Gastrocnemius medialis (tissue), 4 donors: ENCODE measurements around the gene GRIN2C. TPM values are rescaled to one million over a fixed set of nuclear protein-coding genes. Genes with fewer than 3 reads are reported as not detected.

Source experiments
- ATAC-seq, 2 donors: fragments of 150-250 bp; one replicate each; pipeline ENCODE4 v1.9.1; 2016
- DNase-seq, 2 donors: peaks; one replicate each; pipeline ENCODE4 v3.0.0-alpha.2; 2019
- H3K27ac ChIP-seq, 4 donors: fragments of 200-600 bp; sonication (generic); 1 replicate in 1 of 4; 2 replicates in 3 of 4; pipeline ENCODE4 v1.5.1; 2016 to 2018; ENCODE audit warnings: mild to moderate bottlenecking in 2 of 4, moderate library complexity in 1 of 4
- H3K27me3 ChIP-seq, 3 donors: fragments of 200-600 bp; sonication (generic) in 2 of 3; 1 replicate in 1 of 3; 2 replicates in 2 of 3; pipeline versions ENCODE4 v1.5.1 to v1.6.0; 2016 to 2019; ENCODE audit warnings: mild to moderate bottlenecking in 1 of 3, moderate library complexity in 1 of 3
- H3K36me3 ChIP-seq, 2 donors: fragments of 200-600 bp; sonication (generic) in 1 of 2; one replicate each; pipeline ENCODE4 v1.5.1; 2017 to 2018
- H3K4me1 ChIP-seq, 2 donors: fragments of 200-600 bp; sonication (generic) in 1 of 2; one replicate each; pipeline ENCODE4 v1.5.1; 2016 to 2017; ENCODE audit warnings: mild to moderate bottlenecking in 2 of 2
- H3K4me3 ChIP-seq, 4 donors: fragments of 200-600 bp; sonication (generic) in 3 of 4; 1 replicate in 1 of 4; 2 replicates in 3 of 4; pipeline ENCODE4 v1.5.1; 2016 to 2019; ENCODE audit warnings: mild to moderate bottlenecking in 2 of 4
- H3K9me3 ChIP-seq, 3 donors: fragments of 200-600 bp; sonication (generic) in 2 of 3; 1 replicate in 1 of 3; 2 replicates in 2 of 3; pipeline ENCODE4 v1.5.1; 2016 to 2019
- POLR2A ChIP-seq, 2 donors: fragments of 450-650 bp; IDR thresholded peaks; one replicate each; pipeline ENCODE4 v1.6.1; 2017; ENCODE audit warnings: antibody characterized with exemption in 2 of 2, mild to moderate bottlenecking in 2 of 2, moderate library complexity in 2 of 2
- in situ Hi-C, 4 donors: fragments of 200-750 bp; cut with MboI; loops; one replicate each; pipeline versions ENCODE4 v1.15.0 to v1.8.0; 2017; ENCODE audit warnings: low sequenced_read_pairs in 4 of 4
- intact Hi-C: fragments of 100-400 bp; cut with DNase I; formaldehyde crosslinking; loops from one replicate; pipeline ENCODE4 v1.15.1; 2023; ENCODE audit warnings: low total_unique reads
- total RNA-seq, 4 donors: library from RNA; depleted of rRNA; stranded (reverse); fragments of >200 nt; gene quantifications; one replicate each; pipeline versions ENCODE4 v1.1.0 to v1.2.3, GENCODE V29; 2016
- TF ChIP-seq, protein P1 (sequence below), 5 experiments: fragments of 450-650 bp in 3 of 5; fragments of 200-600 bp in 2 of 5; sonication (generic) in 2 of 5; IDR thresholded peaks in 4 of 5; conservative IDR thresholded peaks in 1 of 5; 1 replicate in 4 of 5; 2 replicates in 1 of 5; pipeline ENCODE4 v1.5.1; 2016 to 2019; ENCODE audit warnings: antibody characterized with exemption in 5 of 5, mild to moderate bottlenecking in 3 of 5, moderate library complexity in 3 of 5

The GRIN2C gene
- total RNA-seq, 4 donors from 2014 or later, result 1.2 to 1.5 TPM; not detected in 2

DNA sequence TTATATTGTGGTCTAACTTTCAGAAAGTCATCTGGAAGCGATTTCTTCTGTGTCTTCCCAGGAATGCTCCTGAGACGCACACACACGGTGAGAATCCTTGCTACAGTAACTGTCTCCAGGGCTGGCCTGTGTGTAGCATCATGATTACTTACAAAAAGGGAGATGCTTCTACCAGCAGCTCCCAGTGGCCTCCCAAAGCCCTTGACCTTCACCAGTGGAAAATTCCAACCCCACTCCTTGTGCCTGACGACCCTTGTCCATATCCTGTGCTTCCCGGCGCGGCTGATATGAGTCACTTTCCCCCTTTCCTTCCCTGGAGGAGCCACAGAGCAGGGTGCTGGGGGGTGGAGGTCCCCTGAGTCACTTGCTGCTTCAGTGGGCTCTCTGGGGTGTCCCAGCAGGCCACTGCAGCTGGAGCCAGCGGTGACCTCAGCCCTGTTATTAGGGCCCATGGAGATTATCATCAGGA is 61.4 kb downstream of the GRIN2C start:
- in situ Hi-C loops, result loop anchor here in 3 of 4 donors (10.0 kb wide), 1 partner anchor 67 kb away; no protein-coding TSS in a partner anchor
- TF ChIP-seq, protein P1, sequence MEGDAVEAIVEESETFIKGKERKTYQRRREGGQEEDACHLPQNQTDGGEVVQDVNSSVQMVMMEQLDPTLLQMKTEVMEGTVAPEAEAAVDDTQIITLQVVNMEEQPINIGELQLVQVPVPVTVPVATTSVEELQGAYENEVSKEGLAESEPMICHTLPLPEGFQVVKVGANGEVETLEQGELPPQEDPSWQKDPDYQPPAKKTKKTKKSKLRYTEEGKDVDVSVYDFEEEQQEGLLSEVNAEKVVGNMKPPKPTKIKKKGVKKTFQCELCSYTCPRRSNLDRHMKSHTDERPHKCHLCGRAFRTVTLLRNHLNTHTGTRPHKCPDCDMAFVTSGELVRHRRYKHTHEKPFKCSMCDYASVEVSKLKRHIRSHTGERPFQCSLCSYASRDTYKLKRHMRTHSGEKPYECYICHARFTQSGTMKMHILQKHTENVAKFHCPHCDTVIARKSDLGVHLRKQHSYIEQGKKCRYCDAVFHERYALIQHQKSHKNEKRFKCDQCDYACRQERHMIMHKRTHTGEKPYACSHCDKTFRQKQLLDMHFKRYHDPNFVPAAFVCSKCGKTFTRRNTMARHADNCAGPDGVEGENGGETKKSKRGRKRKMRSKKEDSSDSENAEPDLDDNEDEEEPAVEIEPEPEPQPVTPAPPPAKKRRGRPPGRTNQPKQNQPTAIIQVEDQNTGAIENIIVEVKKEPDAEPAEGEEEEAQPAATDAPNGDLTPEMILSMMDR (IDR thresholded peaks at IDR 0.05 in 4 of 5, conservative IDR thresholded peaks at IDR 0.05 in 1 of 5), result no peak
- no peak for TF ChIP-seq POLR2A (IDR thresholded peaks at IDR 0.05)
- DNase-seq (no peak), ATAC-seq (no peak)
- H3K27ac ChIP-seq, result no peak overlapping the region
- no peaks in the 10 kb centered on the region for H3K9me3 ChIP-seq
- peaks cover 0 to 61% of the 10 kb centered on the region in 2 donors for H3K36me3 ChIP-seq
- intact Hi-C loops, result no loop called here
- no peak overlapping the region for H3K4me3 ChIP-seq
- H3K4me1 ChIP-seq, result no peaks in the 10 kb centered on the region
- H3K27me3 ChIP-seq, result no peaks in the 10 kb centered on the region

DNA sequence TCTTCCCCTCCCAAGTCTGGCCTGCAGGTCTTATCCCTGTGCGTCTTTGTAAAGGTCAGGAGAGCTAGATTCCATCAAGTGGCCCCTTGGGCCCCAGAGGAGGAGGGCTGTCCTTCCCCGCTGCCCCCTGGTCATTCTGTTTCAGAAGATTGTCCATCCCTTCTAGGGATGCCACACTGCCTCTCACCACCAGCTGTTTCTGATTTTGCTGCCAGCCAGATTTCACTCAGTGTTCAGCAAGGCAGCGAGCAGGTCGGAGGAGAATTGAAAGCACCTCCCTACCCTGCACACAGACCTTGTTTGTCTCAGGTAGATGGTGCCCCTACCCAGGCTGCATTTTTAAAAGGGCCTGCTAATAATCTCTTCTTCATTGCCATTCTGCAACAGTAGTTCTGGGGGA is 61.9 kb downstream of the GRIN2C start:
- TF ChIP-seq POLR2A (IDR thresholded peaks at IDR 0.05), result no peak
- TF ChIP-seq, protein P1 (IDR thresholded peaks at IDR 0.05 in 4 of 5, conservative IDR thresholded peaks at IDR 0.05 in 1 of 5), result no peak
- no peaks in the 10 kb centered on the region for H3K27me3 ChIP-seq
- DNase-seq, result no peak
- in situ Hi-C loops (loop anchor here in 3 of 4 donors (10.0 kb wide), 1 partner anchor 67 kb away; no protein-coding TSS in a partner anchor), intact Hi-C loops (no loop called here)
- no peaks in the 10 kb centered on the region for H3K4me1 ChIP-seq
- no peaks in the 10 kb centered on the region for H3K9me3 ChIP-seq
- peaks cover 0 to 58% of the 10 kb centered on the region in 2 donors for H3K36me3 ChIP-seq
- H3K4me3 ChIP-seq, result no peak overlapping the region
- no peak overlapping the region for H3K27ac ChIP-seq
- ATAC-seq, result no peak

DNA sequence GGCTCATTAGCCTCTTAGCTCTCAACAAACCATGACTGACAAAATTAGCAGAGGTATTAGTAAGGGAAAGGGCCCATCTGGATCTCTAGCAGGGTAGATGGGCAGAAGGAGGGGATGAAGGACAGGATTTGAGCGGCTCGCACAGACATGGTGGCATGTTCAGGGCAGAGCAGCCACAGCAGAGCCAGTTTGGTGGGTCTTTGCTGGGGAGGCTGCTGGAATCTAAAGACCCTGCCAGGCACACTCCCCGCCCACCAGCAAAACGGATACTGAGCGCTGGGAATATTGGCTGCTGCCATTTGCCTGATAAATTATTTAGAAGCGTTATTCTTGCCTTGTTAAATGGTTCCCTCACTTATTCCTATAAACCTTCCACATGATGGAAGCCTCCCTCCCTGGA is 62.8 kb downstream of the GRIN2C start:
- in situ Hi-C loops, result loop anchor here in 3 of 4 donors (10.0 kb wide), 1 partner anchor 68 kb away; no protein-coding TSS in a partner anchor
- Histone ChIP-seq H3K27me3 (no peaks in the 10 kb centered on the region), H3K4me1 (no peaks in the 10 kb centered on the region), H3K27ac (no peak overlapping the region), H3K9me3 (no peaks in the 10 kb centered on the region), H3K36me3 (peaks cover 0 to 57% of the 10 kb centered on the region in 2 donors), H3K4me3 (no peak overlapping the region)
- no peak for DNase-seq
- ATAC-seq, result no peak
- TF ChIP-seq, protein P1 (IDR thresholded peaks at IDR 0.05 in 4 of 5, conservative IDR thresholded peaks at IDR 0.05 in 1 of 5), result no peak
- TF ChIP-seq POLR2A (IDR thresholded peaks at IDR 0.05), result no peak
- intact Hi-C loops, result no loop called here

DNA sequence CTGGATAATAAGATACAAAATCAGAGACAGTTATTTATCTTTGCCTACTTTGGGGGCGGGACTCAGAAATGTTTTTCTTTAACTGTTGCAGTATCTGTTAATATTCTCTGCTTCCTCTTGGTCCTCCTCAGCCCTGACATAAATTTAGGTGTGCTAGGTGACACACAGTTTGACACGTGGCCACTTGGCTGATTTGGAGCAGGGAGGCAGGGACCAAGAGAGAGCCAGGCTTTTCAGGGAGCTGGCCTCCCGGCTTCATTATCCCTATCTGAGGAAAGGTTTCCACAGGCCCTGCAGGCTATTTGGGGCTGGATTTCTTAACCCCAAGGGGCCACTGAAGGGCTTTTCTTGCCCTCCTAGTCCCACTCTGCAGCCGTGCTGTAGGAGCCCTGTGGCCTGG is 63.5 kb downstream of the GRIN2C start:
- no peak for TF ChIP-seq POLR2A (IDR thresholded peaks at IDR 0.05)
- TF ChIP-seq, protein P1 (IDR thresholded peaks at IDR 0.05 in 4 of 5, conservative IDR thresholded peaks at IDR 0.05 in 1 of 5), result no peak
- Histone ChIP-seq H3K27ac (no peak overlapping the region), H3K4me3 (no peak overlapping the region), H3K36me3 (peaks cover 0 to 57% of the 10 kb centered on the region in 2 donors), H3K4me1 (no peaks in the 10 kb centered on the region), H3K27me3 (no peaks in the 10 kb centered on the region), H3K9me3 (no peaks in the 10 kb centered on the region)
- in situ Hi-C loops, result loop anchor here in 3 of 4 donors (10.0 kb wide), 1 partner anchor 69 kb away; no protein-coding TSS in a partner anchor
- DNase-seq, result no peak
- intact Hi-C loops, result no loop called here
- no peak for ATAC-seq
